Stimulated activated CD8-positive, alpha-beta memory T cell treated with anti-CD3 and anti-CD28 coated beads, Interleukin-15, amount 100 ng/mL, for 48 hours (primary cell): Measurements from ENCODE around the gene RAB43.

ENCODE experiments used
- DNase-seq, 2 donors: peaks; one replicate each; pipeline ENCODE4 v3.0.0-alpha.2; 2020; ENCODE audit warnings: low read depth in 2 of 2

RAB43 gene

GRCh38 chr3:129061023-129061887 lies 60.3 kb downstream of the RAB43 start:
- DNase-seq: no peak

- no peak for DNase-seq
Measured at GRCh38 chr3:129060276-129061022, 61.2 kb downstream of the RAB43 start, which contains the start of gene GP9. Gene GP9, plus strand, starts transcription at chr3:129060779. Its CDS starts 961 bp downstream, at chr3:129061740.

- no peak for DNase-seq
Measured at GRCh38 chr3:129059311-129059958, 62.2 kb downstream of the RAB43 start.

GRCh38 chr3:129058441-129059200 lies 63.0 kb downstream of the RAB43 start:
- no peak for DNase-seq

GRCh38 chr3:129057249-129057648 lies 64.4 kb downstream of the RAB43 start:
- DNase-seq: no peak

- DNase-seq: no peak
Measured at GRCh38 chr3:129056451-129057173, 65.0 kb downstream of the RAB43 start.

- no peak for DNase-seq
Measured at GRCh38 chr3:129054605-129055104, 66.9 kb downstream of the RAB43 start.

GRCh38 chr3:129052675-129053074 lies 68.9 kb downstream of the RAB43 start:
- DNase-seq: no peak

- no peak for DNase-seq
Measured at GRCh38 chr3:129051871-129052340, 69.7 kb downstream of the RAB43 start.

GRCh38 chr3:129050556-129051295 lies 70.9 kb downstream of the RAB43 start:
- no peak for DNase-seq

GRCh38 chr3:129047553-129047839 lies 74.1 kb downstream of the RAB43 start:
- no peak for DNase-seq

- DNase-seq: no peak
Measured at GRCh38 chr3:129046732-129047552, 74.7 kb downstream of the RAB43 start.

- no peak for DNase-seq
Measured at GRCh38 chr3:129046037-129046731, 75.4 kb downstream of the RAB43 start.

- peak in 1 of 2 donors; percentile 46 for DNase-seq
Measured at GRCh38 chr3:129045675-129046036, 75.9 kb downstream of the RAB43 start.

- no peak for DNase-seq
Measured at GRCh38 chr3:129040579-129041300, 80.9 kb downstream of the RAB43 start.

GRCh38 chr3:129040039-129040336 lies 81.6 kb downstream of the RAB43 start:
- no peak for DNase-seq

- no peak for DNase-seq
Measured at GRCh38 chr3:129039271-129040038, 82.1 kb downstream of the RAB43 start.
